ENCODE results near the gene OTUD3.

- TF ChIP-seq CTCF (IDR thresholded peaks at IDR 0.05) (no peak), POLR2A (IDR thresholded peaks at IDR 0.05) (no peak)
Measured at GRCh38 chr1:19852036-19852435, 30.2 kb upstream of the OTUD3 start.
